OCI-LY1 (cell line): Measurements from ENCODE around the gene PLSCR2.

Source experiments
- EZH2 ChIP-seq: fragments of 200-600 bp; sonication (generic), shearing (Covaris generic); IDR thresholded peaks from 2 replicates; pipeline ENCODE4 v1.8.0; 2017; ENCODE audit warnings: borderline replicate concordance, mixed run types, mild to moderate bottlenecking, antibody characterized with exemption, low read length, moderate library complexity, mixed read lengths
- TF ChIP-seq, protein P1 (sequence below): fragments of 200-600 bp; sonication (generic), shearing (Covaris generic); IDR thresholded peaks from 2 replicates; pipeline ENCODE4 v1.5.1; 2017; ENCODE audit warnings: mild to moderate bottlenecking, antibody characterized with exemption, low read length, moderate library complexity, mixed read lengths

DNA sequence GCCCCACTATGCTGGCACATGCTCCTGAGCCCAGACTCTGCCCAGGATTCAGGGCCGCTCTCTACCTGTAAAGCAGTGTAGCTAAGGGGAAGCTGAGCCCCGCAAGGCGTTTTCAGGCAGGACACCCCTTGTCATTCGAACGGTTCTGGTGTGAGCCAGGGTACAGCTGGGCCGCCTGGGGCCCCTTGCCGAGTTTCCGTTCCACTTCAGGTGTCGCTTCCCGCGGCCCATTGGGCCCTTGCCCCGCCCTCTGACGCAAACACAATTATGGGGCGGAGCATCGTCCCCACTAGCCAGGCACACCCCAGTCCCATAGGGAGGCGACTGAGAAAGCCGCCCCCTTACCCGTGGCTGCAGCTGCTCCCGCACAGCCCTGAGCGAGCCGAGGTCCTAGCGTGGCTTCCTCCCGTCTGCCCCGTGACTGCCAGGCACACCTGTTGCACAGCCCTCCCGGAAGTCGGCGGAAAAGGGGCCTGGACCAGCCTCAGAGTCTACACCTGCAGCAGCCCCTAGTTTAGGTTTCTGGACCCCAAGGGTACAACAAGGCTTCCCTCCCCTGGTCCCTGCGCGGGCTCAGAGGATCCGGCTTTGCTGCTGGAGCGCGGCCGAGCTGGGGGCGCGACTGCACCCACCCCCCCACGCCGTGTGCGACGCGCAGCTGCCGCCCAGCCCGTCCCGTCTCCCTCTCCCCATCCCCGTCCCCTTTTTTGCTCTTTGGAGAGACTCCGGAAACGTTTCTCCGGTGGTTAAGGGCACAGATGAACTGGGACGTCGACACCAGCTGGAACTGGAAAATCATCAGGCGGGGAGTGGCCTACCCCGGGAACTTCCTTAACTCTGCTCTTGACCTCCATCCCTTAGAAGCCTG lies at the start of gene PLSCR2:
- TF ChIP-seq, protein P1, sequence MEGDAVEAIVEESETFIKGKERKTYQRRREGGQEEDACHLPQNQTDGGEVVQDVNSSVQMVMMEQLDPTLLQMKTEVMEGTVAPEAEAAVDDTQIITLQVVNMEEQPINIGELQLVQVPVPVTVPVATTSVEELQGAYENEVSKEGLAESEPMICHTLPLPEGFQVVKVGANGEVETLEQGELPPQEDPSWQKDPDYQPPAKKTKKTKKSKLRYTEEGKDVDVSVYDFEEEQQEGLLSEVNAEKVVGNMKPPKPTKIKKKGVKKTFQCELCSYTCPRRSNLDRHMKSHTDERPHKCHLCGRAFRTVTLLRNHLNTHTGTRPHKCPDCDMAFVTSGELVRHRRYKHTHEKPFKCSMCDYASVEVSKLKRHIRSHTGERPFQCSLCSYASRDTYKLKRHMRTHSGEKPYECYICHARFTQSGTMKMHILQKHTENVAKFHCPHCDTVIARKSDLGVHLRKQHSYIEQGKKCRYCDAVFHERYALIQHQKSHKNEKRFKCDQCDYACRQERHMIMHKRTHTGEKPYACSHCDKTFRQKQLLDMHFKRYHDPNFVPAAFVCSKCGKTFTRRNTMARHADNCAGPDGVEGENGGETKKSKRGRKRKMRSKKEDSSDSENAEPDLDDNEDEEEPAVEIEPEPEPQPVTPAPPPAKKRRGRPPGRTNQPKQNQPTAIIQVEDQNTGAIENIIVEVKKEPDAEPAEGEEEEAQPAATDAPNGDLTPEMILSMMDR: no peak
- no peak for TF ChIP-seq EZH2
